Psoas muscle (tissue), 8 donors: ENCODE results near the gene LAMA3. TPM values are rescaled to one million over a fixed set of nuclear protein-coding genes. Genes with fewer than 3 reads are reported as not detected.

Source experiments
- ATAC-seq, 4 donors: fragments of 200-7000 bp; cut with Tn5 transposase; one replicate each; pipeline ENCODE4 v1.9.1; 2020; ENCODE audit warnings: moderate library complexity in 3 of 4, mild to moderate bottlenecking in 2 of 4
- DNase-seq, 2 donors: peaks; one replicate each; pipeline ENCODE4 v3.0.0-alpha.2; 2020
- H3K27ac ChIP-seq: fragments of 200-600 bp; one replicate; pipeline ENCODE4 v1.8.0; 2022
- H3K27me3 ChIP-seq, 3 donors: fragments of 200-600 bp in 1 of 3; one replicate each; pipeline versions ENCODE4 v1.6.1 to v1.8.0; 2013 to 2022; ENCODE audit warnings: low read length in 2 of 3, mild to moderate bottlenecking in 2 of 3, moderate library complexity in 1 of 3; ENCODE audit not compliant: insufficient read depth in 3 of 3
- H3K36me3 ChIP-seq, 2 donors: fragments of 200-600 bp in 1 of 2; one replicate each; pipeline versions ENCODE4 v1.6.1 to v1.8.0; 2013 to 2022; ENCODE audit warnings: low read depth in 1 of 2, mild to moderate bottlenecking in 1 of 2, moderate library complexity in 1 of 2; ENCODE audit not compliant: insufficient read depth in 1 of 2
- H3K4me1 ChIP-seq: fragments of 200-600 bp; one replicate; pipeline ENCODE4 v1.8.0; 2022
- H3K4me3 ChIP-seq: fragments of 200-600 bp; one replicate; pipeline ENCODE4 v1.8.0; 2022; ENCODE audit warnings: mild to moderate bottlenecking
- H3K9me3 ChIP-seq: fragments of 200-600 bp; one replicate; pipeline ENCODE4 v1.8.0; 2022
- WGBS, 3 donors: extraction: QIAGEN DNeasy Blood & Tissue Kit; methylation state at CpG; one replicate each; pipeline versions ENCODE4 v1.1.6 to v1.1.7; 2013; 5-methylcytosine and 5-hydroxymethylcytosine counted together
- intact Hi-C, 2 donors: fragments of 100-400 bp; cut with DNase I; formaldehyde crosslinking; loops; one replicate each; pipeline versions ENCODE4 v1.11.0 to v1.14.2; 2022
- polyA plus RNA-seq, 3 donors: library from polyadenylated mRNA; stranded (reverse); fragments of 200-250 nt; gene quantifications; one replicate each; pipeline ENCODE4 v1.2.3, GENCODE V29; 2013
- total RNA-seq, 4 donors: library from RNA; stranded (reverse); fragmentation: NEBNext Ultra II Directional in 2 of 4; extraction: Animal tissue kit (Norgen Biotek cat#: 25700) in 2 of 4; gene quantifications; one replicate each; pipeline versions ENCODE4 v1.2.1 to v1.2.4, GENCODE V29; 2021 to 2023
- TF ChIP-seq, protein P1 (sequence below): fragments of 200-600 bp; IDR thresholded peaks from one replicate; pipeline ENCODE4 v1.8.0; 2022; ENCODE audit warnings: antibody characterized with exemption
- donor health status: healthy with polysubstance abuse.
- donor health status: DM: no; HTN: no; CAD: no; lungs with moderate emphysema.
- donor health status: Bipolar disorder and iron deficiency.
- donor health status: healthy.
- donor health status: DM: yes; HTN: yes; CAD: no.
- donor health status: DM: no; HTN: no; CAD: no.
- donor health status: DM: no; HTN: no; CAD: no.
- donor health status: DM: yes; HTN: yes; CAD: no.

LAMA3 gene
- total and polyA plus RNA-seq, 7 donors = 0.49 to 4.2 (median 1.8) TPM

DNA sequence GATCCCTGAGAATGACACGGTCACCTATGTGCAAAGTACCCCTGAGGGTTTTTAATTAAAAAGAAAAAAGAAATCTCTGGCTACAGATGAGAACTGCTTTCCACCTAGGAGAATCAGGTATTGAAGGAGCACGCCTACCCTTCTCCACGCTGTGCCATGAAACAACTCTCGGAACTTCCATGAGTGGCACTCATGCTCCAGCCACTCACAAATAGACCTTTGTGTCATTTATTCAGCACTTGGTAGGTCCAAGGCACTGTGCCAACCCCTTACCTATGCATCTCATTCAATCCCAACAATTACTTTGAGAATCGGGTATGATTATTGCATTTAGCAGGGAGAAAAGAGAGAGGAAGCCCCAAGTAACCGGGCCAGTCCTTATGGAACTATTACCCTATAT lies 280.4 kb downstream of the LAMA3 start:
- H3K36me3 ChIP-seq = no peaks in the 10 kb centered on the region
- intact Hi-C loops = no loop called here
- no peaks in the 10 kb centered on the region for H3K27me3 ChIP-seq
- no peaks in the 10 kb centered on the region for H3K9me3 ChIP-seq
- H3K4me3 ChIP-seq = no peak overlapping the region
- ATAC-seq (no peak), DNase-seq (no peak)
- TF ChIP-seq, protein P1, sequence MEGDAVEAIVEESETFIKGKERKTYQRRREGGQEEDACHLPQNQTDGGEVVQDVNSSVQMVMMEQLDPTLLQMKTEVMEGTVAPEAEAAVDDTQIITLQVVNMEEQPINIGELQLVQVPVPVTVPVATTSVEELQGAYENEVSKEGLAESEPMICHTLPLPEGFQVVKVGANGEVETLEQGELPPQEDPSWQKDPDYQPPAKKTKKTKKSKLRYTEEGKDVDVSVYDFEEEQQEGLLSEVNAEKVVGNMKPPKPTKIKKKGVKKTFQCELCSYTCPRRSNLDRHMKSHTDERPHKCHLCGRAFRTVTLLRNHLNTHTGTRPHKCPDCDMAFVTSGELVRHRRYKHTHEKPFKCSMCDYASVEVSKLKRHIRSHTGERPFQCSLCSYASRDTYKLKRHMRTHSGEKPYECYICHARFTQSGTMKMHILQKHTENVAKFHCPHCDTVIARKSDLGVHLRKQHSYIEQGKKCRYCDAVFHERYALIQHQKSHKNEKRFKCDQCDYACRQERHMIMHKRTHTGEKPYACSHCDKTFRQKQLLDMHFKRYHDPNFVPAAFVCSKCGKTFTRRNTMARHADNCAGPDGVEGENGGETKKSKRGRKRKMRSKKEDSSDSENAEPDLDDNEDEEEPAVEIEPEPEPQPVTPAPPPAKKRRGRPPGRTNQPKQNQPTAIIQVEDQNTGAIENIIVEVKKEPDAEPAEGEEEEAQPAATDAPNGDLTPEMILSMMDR = no peak
- WGBS, 3 donors = 93 to 97% (median 95%) methylated on average over 6 of the region's 6 CpGs
- no peak overlapping the region for H3K27ac ChIP-seq
- H3K4me1 ChIP-seq = no peaks in the 10 kb centered on the region

DNA sequence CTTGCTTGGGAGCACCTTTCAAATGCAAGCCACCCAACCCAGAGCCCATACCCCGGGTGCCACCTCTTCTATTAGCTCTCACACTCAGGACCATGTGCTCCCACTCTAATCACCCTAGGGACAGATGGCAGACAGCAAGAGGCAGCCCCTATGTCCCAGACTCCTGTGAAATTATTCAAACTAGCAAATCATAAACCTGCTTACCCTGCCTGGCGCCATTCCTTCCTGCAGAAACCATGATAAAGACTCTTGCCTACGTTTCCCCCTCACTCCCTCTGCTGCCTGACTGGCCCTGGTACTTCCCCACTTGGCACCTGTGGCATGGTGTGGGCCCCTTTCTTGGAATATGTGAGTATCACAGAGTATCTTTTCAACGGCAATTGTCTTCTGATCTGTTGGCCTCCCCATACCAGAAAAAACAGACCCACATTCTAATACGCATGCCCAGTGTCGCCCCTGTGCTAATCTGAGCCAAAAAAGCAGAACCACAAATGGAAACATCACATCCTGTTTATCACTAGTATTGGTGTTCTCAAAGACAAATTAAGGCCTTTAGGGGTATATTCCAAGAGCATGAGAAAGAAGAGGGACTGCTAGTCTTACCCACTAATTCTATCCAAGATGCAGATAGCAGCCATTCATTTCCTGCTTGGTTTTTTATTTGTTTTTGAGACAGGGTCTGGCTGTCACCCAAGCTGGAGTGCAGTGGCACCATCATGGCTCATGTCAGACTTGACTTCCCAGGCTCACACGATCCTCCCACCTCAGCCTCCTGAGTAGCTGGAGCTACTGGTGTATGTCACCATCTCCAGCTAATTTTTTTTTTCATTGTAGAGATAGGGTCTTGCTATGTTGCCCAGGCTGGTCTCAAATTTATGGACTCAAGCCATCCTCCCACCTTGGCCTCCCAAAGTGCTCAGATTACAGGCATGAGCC lies 281.2 kb downstream of the LAMA3 start:
- H3K4me1 ChIP-seq = no peaks in the 10 kb centered on the region
- DNase-seq (no peak), ATAC-seq (no peak)
- H3K36me3 ChIP-seq = no peaks in the 10 kb centered on the region
- H3K4me3 ChIP-seq = no peak overlapping the region
- H3K27me3 ChIP-seq = no peaks in the 10 kb centered on the region
- H3K9me3 ChIP-seq = no peaks in the 10 kb centered on the region
- intact Hi-C loops = no loop called here
- H3K27ac ChIP-seq = no peak overlapping the region
- TF ChIP-seq, protein P1 = no peak
- WGBS, 3 donors = 76 to 84% (median 83%) methylated on average over 7 of the region's 7 CpGs

DNA sequence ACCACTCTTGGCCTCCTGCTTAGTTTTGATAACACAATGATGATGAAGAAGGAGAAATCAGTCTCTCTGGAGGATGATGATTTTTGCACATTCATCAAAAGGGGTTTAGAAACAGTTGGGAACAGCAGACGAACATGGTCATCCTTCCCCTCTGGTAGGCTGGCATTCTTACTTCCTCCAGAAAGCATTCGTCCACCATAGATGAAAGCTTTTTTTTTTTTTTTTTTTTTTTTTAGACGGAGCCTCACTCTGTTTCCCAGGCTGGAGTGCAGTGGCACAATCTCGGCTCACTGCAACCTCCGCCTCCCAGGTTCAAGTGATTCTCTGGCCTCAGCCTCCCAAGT lies 281.8 kb downstream of the LAMA3 start:
- Histone ChIP-seq H3K9me3 (no peaks in the 10 kb centered on the region), H3K27ac (no peak overlapping the region), H3K4me1 (no peaks in the 10 kb centered on the region), H3K4me3 (no peak overlapping the region), H3K36me3 (no peaks in the 10 kb centered on the region), H3K27me3 (no peaks in the 10 kb centered on the region)
- WGBS, 3 donors = 83 to 93% (median 91%) methylated on average over 4 to 5 of the region's 5 CpGs
- no peak for ATAC-seq
- intact Hi-C loops = no loop called here
- TF ChIP-seq, protein P1 = no peak
- DNase-seq = no peak

DNA sequence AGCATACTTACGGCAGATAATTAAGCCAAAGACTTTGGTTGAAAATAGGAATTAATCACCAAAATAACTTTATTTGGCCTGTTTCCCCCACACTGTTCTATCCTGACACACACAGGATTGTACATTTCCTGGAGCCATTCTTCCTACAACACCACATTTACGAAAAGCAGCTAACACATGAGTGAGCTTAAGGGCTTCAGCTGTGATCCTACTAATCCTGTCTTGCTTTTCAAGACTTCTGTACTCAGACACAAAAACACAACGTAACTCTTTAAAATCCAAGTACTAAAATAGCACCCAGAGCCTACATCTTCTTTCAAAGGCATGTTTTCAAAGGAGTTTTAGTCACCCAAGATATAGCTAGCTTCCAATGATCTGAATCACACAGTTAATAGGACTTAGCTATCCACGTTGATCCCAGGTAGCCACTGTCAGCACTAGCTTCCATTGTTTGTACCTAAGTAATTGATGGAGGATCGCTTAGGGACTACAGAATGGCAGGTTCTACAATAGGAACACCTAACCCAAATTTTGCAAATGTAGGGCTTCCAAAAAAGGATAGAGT lies 282.5 kb downstream of the LAMA3 start:
- intact Hi-C loops = no loop called here
- Histone ChIP-seq H3K9me3 (no peaks in the 10 kb centered on the region), H3K4me3 (no peak overlapping the region), H3K36me3 (no peaks in the 10 kb centered on the region), H3K27me3 (no peaks in the 10 kb centered on the region), H3K27ac (no peak overlapping the region), H3K4me1 (no peaks in the 10 kb centered on the region)
- no peak for DNase-seq
- WGBS, 3 donors = 74 to 78% (median 77%) methylated on average over 5 of the region's 5 CpGs
- no peak for ATAC-seq
- TF ChIP-seq, protein P1 = no peak
